MM.1S (cell line): ENCODE measurements around the gene ABCF3.

Source experiments
- CTCF ChIP-seq: fragments of 300-600 bp; sonication (generic); IDR thresholded peaks from 2 replicates; pipeline ENCODE4 v1.5.1; 2016; ENCODE audit warnings: antibody characterized with exemption, low read length, mixed read lengths
- EZH2 ChIP-seq: fragments of 300-600 bp; sonication (generic); optimal IDR thresholded peaks from 2 replicates; pipeline ENCODE3; 2017; ENCODE audit warnings: low read depth, mild to moderate bottlenecking, antibody characterized with exemption, low read length, mixed read lengths
- EZH2phosphoT487 ChIP-seq: fragments of 300-600 bp; sonication (generic); IDR thresholded peaks from 2 replicates; pipeline ENCODE4 v1.6.1; 2018; ENCODE audit warnings: antibody characterized with exemption, low read length

- no peak for TF ChIP-seq CTCF
- TF ChIP-seq EZH2phosphoT487: no peak
- TF ChIP-seq EZH2: no peak
Measured at GRCh38 chr3:184164648-184165330, 21.2 kb upstream of the ABCF3 start.
